Mesothelial cell of epicardium (in vitro differentiated cells): ENCODE measurements around the gene KCNK7. TPM values are rescaled to one million over a fixed set of nuclear protein-coding genes. Genes with fewer than 3 reads are reported as not detected.
"Not testable (repeated sequence)": the region's sequence is repeated elsewhere in the genome, so short reads cannot be mapped to it uniquely, and the experiment has no call there.

ENCODE experiments used
- DNase-seq, 2 experiments: peaks; one replicate each; pipeline ENCODE4 v3.0.0; 2021; ENCODE audit warnings: low spot score in 2 of 2; ENCODE audit not compliant: unreplicated experiment in 2 of 2
- H3K27ac Mint-ChIP-seq: 2 replicates; pipeline ENCODE4 v1.8.0; 2021; ENCODE audit warnings: mixed read lengths
- H3K27me3 Mint-ChIP-seq: 2 replicates; pipeline ENCODE4 v1.8.0; 2021; ENCODE audit warnings: low read depth, mixed read lengths
- H3K36me3 Mint-ChIP-seq: 2 replicates; pipeline ENCODE4 v1.8.0; 2021; ENCODE audit warnings: mixed read lengths
- H3K4me1 Mint-ChIP-seq: 2 replicates; pipeline ENCODE4 v1.8.0; 2021; ENCODE audit warnings: mixed read lengths
- H3K4me3 Mint-ChIP-seq: 2 replicates; pipeline ENCODE4 v1.8.0; 2021; ENCODE audit warnings: mild to moderate bottlenecking, moderate library complexity, mixed read lengths
- H3K9me3 Mint-ChIP-seq: 2 replicates; pipeline ENCODE4 v1.8.0; 2021; ENCODE audit warnings: mixed read lengths
- CTCF ChIP-seq: fragments of 200-600 bp; sonication (generic); IDR thresholded peaks from one replicate; pipeline ENCODE4 v1.5.0; 2021; ENCODE audit warnings: antibody characterized with exemption; ENCODE audit not compliant: unreplicated experiment
- total RNA-seq: library from RNA; stranded (reverse); gene quantifications from 3 replicates; pipeline ENCODE4 v1.2.1, GENCODE V29; 2021

Gene KCNK7
- total RNA-seq, 1 donor from 2014 or later: 2.4 TPM

DNA sequence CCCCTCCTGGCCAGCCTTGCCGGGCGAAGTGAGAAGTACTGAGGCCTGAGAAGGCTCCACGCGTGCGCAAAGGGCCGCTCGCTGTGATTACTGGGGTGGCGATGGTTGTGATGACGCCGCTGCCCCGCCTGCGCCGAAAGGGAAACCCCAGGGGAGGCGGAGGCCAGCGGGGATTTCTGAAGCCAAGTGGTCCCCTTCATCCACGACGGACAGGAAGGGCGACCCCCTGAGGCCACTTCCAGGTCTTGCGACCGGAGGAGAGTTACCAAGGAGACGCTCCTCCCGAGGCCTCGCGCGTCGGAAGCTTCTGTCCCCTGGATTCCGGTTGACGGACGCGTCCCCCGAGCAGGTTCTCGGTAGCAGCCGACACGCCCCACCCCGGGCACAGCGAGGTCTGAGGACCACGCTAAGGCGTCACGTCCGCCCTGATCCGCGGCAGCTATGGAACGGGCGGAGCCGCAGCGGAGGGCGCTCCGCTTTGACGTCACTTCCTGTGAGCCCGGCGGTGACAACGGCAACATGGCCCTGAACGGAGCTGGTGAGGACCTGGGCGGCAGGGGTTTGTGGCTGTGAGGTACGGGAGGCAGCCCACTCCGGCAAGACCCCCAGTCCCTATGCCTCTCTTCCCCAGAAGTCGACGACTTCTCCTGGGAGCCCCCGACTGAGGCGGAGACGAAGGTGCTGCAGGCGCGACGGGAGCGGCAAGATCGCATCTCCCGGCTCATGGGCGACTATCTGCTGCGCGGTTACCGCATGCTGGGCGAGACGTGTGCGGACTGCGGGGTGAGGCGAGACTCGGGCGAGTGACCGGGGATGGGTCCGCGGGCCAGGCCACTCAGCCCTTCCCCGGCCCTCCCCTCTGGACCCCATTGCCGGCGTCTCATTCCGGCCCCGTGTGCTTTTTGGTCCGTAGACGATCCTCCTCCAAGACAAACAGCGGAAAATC is 25.4 kb downstream of the KCNK7 start, which contains the start of gene ZNRD2:
ZNRD2 (plus strand) TSS at position 505 of the 946 bp plus-strand sequence; CDS start at position 520, 15 bp downstream.
- peak within 1 kb of the TSS; percentile 99 for H3K4me3 Mint-ChIP-seq
- TF ChIP-seq CTCF: peak; percentile 51
- DNase-seq: peak; percentile 95 to 96
- H3K27ac Mint-ChIP-seq: peak within 1 kb of the TSS; percentile 100
- peaks cover 5% of the 10 kb centered on the region for H3K27me3 Mint-ChIP-seq
- no peaks in the 10 kb centered on the region for H3K9me3 Mint-ChIP-seq
- H3K4me1 Mint-ChIP-seq: peaks cover 52% of the 10 kb centered on the region
- H3K36me3 Mint-ChIP-seq: no peaks in the 10 kb centered on the region

DNA sequence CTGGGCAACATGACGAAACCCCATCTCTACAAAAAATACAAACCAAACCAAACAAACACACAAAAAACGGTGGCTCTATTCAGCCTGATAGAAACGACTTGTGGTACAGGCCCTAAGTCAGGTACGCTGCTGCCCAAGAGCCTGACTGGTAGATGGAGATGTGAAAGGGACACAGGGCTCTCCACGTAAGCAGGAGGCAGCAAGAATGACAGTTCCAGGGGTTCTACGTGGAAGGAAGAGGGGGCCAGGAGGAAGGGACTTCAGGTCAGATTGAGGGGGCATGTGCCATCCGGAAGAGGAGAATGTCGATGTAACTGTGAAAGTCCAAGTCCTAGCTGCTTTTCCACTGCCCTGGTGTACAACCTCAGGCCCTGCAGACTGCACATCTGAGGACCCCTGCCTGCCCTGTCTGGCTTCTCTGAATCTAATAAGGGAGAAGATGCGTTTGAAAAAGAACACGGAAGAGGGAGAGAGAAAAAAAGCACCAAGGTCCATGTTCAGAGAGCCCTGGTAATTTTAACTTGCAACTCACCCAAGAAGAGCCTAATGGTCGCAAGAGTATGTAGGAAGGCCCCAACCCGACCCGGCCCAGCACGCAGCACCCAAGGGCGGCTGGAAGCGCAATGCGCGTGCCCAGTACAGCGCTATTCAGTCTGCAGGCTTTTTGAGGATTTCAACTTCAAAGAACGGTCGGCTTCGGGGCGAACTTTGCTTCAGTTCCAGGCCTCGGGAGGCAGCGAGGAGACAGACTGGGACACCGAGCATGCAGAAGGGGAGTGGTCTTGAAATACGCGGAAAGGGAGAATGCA is 26.2 kb downstream of the KCNK7 start:
- no peaks in the 10 kb centered on the region for H3K36me3 Mint-ChIP-seq
- no peak for DNase-seq
- peaks cover 45% of the 10 kb centered on the region for H3K4me1 Mint-ChIP-seq
- TF ChIP-seq CTCF: no peak
- H3K4me3 Mint-ChIP-seq: peak overlapping the region; percentile 99
- H3K27ac Mint-ChIP-seq: peak overlapping the region; percentile 100
- no peaks in the 10 kb centered on the region for H3K27me3 Mint-ChIP-seq
- H3K9me3 Mint-ChIP-seq: no peaks in the 10 kb centered on the region

DNA sequence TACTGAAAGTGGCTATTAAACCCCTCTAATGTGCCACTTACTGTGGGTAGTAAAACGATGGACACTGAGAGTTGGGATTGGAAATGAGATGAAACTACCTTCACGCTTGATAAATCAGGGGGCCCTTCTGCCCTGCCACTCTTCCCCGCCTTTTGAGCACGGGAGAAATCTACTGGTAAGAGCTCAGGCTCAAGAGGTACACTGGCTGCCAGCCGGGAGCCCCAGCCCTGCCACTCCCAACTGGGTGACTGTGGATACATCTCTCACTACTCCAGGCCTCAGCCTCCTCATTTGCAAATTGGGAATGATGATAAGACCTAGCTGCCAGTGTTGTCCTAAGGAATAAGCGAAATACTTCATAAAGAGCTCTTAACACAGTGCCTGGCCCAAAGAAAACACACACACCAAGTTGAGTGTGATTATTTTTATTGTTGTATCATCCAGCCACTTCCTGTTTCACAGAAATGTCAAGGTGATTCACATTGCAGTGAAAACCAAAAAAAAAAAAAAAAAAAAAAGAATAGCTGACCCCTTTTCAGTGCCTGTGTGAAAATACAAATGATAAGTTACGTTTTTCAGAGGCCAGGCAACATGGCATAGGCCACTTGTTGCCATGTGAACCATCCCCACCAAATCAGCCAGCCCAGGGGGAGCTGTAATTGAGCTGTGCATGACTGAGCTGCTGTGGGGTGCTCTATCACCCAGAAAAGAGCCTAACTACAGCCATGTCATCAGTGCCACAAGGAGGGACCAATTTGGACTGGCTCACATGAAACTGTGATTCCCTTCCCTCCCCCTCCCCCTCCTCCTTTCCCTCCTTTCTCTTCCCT is 29.8 kb downstream of the KCNK7 start:
- Mint-ChIP-seq H3K27ac (peak overlapping the region; percentile 16), H3K27me3 (no peaks in the 10 kb centered on the region), H3K9me3 (no peaks in the 10 kb centered on the region), H3K4me1 (peaks cover 34% of the 10 kb centered on the region), H3K4me3 (no peak overlapping the region), H3K36me3 (no peaks in the 10 kb centered on the region)
- DNase-seq: no peak
- TF ChIP-seq CTCF: no peak

GRCh38 chr11:65564879-65565559 is 30.6 kb downstream of the KCNK7 start:
- DNase-seq, H3K27me3 Mint-ChIP-seq, H3K36me3 Mint-ChIP-seq, H3K4me3 Mint-ChIP-seq, H3K27ac Mint-ChIP-seq, H3K9me3 Mint-ChIP-seq: not testable (repeated sequence)
- peaks cover 37% of the 10 kb centered on the region for H3K4me1 Mint-ChIP-seq

DNA sequence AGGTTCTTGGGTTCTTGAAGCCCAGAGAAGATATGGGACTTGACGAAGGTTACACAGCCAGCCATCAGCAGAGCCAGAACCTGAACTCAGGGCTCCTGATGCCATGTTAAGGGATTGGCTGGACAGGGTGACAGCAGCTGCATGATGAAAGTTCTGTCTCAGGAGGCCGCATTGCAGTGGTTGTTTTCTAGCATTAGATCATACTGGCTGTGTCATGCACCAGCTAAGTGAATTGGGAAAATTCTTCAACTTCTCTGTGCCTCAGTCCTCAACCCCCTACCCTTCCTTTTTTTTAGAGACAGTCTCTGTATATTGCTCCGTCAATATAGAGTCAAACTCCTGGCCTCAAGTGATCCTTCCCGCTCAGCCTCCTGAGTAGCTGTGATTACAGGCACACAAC is 32.0 kb downstream of the KCNK7 start:
- Mint-ChIP-seq H3K27me3 (no peaks in the 10 kb centered on the region), H3K4me3 (no peak overlapping the region), H3K4me1 (peaks cover 35% of the 10 kb centered on the region), H3K36me3 (no peaks in the 10 kb centered on the region), H3K9me3 (no peaks in the 10 kb centered on the region), H3K27ac (no peak overlapping the region)
- DNase-seq: no peak
- TF ChIP-seq CTCF: no peak
